ENCODE data around the gene SCAPER.
"Not testable (repeated sequence)": the region's sequence is repeated elsewhere in the genome, so short reads cannot be mapped to it uniquely, and the experiment has no call there.

The SCAPER gene

GRCh38 chr15:76470691-76471090 is 434.4 kb downstream of the SCAPER start:
- no peak for DNase-seq

DNA sequence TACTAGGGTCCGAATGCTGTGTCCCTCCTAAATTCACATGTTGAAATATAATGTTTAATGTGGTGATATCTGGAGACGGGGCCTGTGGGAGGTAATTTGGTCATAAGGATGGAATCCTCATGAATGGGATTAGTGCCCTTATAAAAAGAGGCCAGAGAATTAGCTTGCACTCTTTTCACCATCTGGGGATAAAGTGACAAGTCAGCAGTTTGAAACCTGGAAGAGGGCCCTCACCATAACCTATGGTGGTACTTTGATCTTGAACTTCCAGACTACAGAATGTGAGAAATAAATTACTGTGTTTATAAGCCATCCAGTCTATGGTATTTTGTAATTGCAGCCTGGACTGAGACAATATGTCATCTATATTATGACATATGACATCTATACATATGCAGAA is 436.4 kb downstream of the SCAPER start:
- no peak for DNase-seq

- no peak for DNase-seq
These were observed 438.0 kb downstream of the SCAPER start for GRCh38 chr15:76467136-76467535.

DNA sequence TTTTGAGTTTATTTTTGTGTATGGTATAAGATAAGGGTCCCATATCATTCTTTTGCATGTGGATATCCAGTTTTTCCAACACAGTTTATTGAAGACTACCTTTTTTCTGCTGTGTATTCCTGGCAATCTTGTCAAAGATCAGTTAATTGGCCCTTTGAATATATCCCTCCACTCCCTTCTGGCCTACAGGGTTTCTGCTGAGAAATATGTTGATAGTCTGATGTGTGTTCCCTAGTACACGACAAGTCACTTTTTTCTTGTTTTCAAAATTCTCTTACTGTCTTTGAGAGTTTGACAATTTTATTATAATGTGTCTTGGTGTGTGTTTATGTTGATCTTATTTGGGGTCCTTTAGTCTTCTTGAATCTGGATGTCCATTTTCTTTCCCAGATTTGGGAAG is 439.4 kb downstream of the SCAPER start:
- no peak for DNase-seq

DNA sequence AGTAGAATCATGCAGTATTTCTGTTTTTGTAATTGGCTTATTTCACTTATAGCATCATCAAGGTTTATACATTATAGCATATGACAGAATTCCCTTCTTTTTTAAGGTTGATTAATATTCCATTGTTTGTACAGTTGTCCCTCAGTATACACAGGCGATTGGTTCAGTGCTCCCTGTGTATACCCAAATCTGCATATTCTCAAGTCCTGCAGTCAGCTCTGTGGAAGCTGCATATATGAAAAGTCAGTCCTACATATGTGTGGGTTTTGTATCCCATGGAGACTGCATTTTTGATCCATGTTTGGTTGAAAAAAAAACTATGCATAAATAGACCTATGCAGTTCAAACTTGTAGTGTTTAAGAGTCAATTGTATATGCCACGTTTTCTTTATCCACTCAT is 440.9 kb downstream of the SCAPER start:
- DNase-seq, result no peak

GRCh38 chr15:76460871-76461270 is 444.3 kb downstream of the SCAPER start:
- DNase-seq, result no peak

GRCh38 chr15:76460347-76460746 is 444.8 kb downstream of the SCAPER start:
- DNase-seq, result no peak

DNA sequence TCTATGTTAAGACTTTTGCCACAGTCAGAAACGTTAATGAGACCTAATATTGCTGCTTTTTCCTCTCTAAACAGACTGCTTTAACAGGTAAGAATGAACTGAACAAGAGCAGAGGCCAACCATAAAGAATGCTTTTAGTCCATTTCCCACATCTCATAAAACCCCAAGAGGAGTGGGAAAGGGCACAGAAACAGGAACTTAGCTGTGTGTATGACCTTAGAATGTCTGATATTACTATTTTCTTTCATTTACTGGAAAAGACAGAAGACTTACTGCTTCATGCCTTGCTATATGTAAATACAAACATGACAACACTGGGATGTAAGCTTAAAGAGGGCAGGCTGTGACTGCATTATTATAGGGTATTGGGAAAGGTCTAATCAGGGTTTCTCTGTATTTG is 453.6 kb downstream of the SCAPER start:
- no peak for DNase-seq

DNA sequence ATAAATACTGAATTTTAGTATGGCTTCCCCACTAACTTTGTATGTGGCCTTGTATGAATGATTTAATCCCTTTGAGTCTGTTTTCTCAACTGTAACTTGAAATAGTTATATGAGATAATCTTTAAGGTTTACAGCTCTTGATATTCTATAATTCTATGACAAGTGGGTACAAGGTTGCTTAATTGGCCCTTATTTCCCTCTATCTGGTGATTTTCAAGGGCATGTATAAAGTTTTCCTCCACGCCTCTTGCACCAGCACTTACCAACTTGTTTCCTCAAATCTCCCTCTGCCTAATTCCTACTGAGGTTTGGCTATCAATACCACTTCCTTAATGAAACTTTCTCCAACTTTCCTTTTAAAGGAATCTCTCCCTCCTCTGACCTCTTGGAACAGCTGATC is 455.7 kb downstream of the SCAPER start:
- DNase-seq, result no peak

- no peak for DNase-seq
These were observed 456.4 kb downstream of the SCAPER start for GRCh38 chr15:76448755-76449154.

GRCh38 chr15:76447728-76448441 is 457.3 kb downstream of the SCAPER start:
- DNase-seq, result no peak

GRCh38 chr15:76440441-76440840 is 464.7 kb downstream of the SCAPER start:
- no peak for DNase-seq

GRCh38 chr15:76439542-76439941 is 465.6 kb downstream of the SCAPER start:
- no peak for DNase-seq

DNA sequence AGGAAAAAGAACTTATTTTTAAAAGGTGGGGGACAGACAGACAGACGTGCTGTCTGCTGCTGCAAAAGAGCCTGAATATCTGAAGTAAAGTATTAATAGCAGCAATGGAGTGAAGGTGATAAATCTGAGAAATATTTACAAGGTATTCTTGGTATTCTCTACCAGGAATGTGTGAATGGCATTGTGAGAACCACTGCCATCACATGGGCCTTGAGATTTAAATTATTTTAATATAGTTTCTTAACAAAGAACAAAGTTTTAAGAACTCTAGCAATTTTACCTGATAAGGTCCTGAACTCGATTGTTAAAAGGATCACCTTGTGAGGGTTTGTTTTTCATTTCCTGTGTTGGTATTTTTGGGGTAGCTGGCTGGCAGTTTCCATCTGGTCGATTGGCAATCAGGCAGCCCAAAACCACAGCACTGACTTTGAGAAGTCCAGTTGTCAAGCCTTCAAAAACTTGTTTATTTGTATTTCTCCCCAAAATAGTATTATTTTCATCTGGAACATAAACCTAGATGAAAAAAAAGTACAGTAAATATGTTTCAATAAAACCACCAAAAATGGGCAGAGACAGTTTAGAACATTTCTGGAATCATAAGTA is 471.2 kb downstream of the SCAPER start:
- DNase-seq, result no peak

- not testable (repeated sequence) for DNase-seq
These were observed 472.1 kb downstream of the SCAPER start for GRCh38 chr15:76433036-76433435.

- DNase-seq, result no peak
These were observed 472.5 kb downstream of the SCAPER start for GRCh38 chr15:76432604-76433003.

GRCh38 chr15:76431971-76432370 is 473.2 kb downstream of the SCAPER start:
- DNase-seq, result no peak

DNA sequence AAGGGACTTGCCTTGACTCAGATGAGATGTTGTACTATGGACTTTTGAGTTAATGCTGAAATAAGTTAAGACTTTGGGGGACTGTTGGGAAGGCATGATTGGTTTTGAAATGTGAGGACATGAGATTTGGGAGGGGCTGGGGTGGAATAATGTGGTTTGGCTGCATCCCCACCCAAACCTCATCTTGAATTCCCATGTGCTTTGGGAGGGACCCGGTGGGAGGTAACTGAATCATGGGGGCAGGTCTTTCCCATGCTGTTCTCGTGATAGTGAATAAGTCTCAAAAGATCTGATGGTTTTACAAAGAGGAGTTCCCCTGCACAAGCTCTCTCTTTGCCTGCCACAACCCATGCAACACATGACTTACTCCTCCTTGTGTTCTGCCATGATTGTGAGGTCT is 474.4 kb downstream of the SCAPER start:
- not testable (repeated sequence) for DNase-seq

DNA sequence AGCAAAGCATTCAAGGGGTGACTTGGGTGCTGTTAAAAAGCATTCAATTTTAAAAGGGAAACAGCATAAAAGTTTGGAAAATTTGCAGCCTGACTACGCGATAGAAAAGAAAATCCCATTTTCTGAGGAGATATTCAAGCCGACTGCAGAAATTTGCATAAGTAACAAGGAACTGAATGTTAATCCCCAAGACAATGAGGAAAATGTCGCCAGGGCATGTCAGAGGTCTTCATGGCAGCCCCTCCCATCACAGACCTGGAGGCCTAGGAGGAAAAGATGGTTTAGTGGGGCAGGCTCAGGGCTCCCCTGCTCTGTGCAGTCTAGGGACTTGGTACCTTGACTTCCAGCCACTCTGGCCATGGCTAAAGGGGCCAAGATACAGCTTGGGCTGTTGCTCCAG is 475.5 kb downstream of the SCAPER start:
- no peak for DNase-seq

DNA sequence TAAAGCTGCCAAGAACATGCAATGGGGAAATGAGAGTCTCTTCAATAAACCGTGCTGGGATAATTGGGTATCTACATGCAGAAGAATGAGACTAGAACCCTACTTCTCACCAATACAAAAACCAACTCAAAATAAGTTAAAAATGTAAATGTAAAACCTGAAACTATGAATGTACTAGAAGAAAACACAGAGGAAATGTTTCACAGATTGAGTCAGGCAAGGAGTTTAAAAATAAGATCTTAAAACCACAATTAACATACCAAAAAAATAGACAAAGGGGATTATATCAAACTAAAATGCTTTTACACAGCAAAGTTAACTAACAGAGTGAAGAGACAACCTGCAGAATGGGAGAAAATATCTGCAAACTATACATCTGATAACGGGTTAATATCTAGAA is 478.2 kb downstream of the SCAPER start:
- DNase-seq, result no peak

DNA sequence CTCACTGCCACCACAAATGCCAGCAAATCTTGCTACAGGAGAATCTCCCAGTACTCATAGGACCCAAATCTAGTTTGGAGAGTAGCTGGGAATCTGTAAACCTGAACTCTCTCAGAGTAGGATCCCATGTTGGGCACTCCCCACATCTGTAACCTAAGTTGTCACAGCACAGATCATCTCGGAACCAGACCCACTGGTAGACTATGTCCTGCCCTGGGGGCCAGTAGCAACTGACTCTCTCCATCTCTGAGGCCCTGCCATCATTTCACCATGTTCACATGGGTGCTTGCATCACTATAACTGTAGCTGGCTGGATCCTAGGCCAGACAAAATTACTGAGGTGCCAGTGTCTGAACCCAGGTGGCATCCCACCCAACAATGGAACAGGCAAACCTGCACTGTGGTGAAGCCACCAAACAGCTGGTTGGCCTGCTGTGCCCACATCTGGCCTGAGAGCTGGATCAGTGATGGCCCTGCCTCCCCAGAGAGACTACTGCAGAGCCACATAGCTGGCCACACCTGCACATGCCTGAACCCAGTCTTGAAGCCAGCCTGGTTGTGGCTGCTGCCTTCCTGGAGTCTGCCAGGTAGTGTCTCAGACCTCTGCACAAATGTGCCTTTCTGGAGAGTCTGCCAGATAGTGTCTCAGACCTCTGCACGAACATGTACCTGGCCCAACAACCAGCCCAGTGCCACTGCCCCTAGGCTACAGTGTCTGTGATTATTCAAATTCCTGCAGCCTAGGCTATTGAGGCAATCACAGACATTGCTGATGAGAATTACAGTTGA is 486.6 kb downstream of the SCAPER start:
- no peak for DNase-seq

- DNase-seq, result no peak
These were observed 503.9 kb downstream of the SCAPER start for GRCh38 chr15:76401285-76401684.

DNA sequence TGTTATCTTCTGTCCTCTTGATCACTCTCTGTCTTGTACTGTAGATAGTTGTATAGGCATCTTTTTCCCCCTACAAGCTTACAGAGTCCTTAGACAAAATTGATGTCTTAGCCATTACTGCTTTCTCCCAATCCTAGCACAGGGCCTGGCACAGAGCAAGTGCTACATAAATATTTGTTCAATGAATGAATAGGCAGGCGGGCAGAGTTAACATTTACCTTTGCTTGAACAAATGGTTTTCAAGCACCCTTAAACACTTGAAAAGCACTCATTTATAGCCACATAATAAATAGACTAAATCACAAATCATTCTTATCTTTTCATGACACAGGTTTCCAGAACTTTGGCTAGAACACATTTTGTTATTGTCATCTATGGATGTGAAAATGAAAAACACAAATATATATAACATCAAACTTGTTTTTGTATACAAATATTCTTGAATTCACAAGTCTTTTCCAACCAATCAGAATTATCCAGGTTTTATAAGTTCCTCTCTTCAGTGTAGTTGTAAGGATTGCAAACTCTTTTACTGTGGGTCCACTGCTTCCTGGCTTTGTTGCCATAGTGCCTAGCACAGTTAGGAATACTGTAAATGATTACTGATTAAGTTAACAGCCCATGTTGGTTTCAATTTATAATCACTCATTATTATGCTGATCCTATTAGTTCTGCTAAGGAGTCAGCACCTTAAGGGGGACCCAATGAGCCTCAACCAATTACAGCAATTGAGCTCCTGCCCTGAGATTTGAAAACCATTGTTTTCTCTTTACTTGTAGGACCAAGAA is 506.6 kb downstream of the SCAPER start:
- no peak for DNase-seq

Measured in stimulated activated CD4-positive, alpha-beta T cell treated with anti-CD3 and anti-CD28 coated beads, Interleukin-4, amount 100 ng/mL, for 4 hours (primary cell).